LNCAP (cell line): ENCODE results near the gene MBOAT7.

Experiments
- CTCF ChIP-seq: fragments of 450-650 bp; IDR thresholded peaks from 2 replicates; pipeline ENCODE4 v1.5.1; 2017; ENCODE audit warnings: mild to moderate bottlenecking

MBOAT7 gene

GRCh38 chr19:54152878-54153524 lies 36.4 kb downstream of the MBOAT7 start:
- no peak for TF ChIP-seq CTCF

DNA sequence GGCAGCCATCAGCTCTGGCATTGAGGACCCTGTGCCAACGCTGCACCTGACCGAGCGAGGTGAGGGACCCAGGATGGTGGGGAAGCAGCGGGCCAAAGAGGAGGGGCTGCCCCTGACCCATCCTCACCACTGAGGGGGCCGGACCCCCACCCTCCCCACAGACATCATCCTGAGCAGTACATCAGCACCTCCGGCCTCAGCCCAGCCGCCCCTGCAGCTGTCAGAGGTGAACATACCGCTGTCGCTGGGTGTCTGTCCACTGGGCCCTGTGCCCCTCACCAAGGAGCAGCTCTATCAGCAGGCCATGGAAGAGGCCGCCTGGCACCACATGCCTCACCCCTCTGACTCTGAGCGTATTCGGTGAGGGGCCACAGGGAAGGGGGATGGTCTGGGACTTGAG lies 37.1 kb downstream of the MBOAT7 start:
- no peak for TF ChIP-seq CTCF

DNA sequence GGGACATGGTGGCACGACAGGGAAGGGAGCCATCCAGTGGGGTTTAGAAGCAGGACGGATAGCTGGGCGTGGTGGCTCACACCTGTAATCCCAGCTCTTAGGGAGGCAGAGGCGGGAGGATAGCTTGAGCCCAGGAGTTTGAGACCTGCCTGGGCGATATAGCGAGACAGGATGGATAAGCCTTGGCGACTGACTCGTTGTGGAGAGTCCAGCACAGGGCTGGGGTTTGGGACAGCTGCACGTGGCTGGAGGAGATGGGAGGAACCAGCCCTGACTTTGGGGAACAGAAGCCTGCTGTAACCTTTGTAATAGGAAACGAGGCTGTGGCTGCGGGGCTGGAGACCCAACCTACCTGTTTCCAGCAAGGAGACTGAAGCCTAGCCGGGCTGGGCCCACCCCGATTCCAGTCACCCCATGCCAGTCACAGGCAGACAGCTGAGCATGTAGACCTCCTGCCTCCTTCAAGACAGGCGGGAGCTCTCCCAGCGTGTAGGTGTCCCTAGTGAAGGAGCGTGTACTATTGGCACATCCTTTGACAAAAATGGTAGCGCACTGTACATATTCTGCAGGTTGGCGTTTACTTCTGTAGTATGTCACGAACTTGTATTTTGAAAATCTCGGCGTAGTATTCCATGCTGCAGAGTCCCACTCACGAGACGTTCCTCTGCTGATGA lies 37.9 kb downstream of the MBOAT7 start:
- TF ChIP-seq CTCF = no peak

DNA sequence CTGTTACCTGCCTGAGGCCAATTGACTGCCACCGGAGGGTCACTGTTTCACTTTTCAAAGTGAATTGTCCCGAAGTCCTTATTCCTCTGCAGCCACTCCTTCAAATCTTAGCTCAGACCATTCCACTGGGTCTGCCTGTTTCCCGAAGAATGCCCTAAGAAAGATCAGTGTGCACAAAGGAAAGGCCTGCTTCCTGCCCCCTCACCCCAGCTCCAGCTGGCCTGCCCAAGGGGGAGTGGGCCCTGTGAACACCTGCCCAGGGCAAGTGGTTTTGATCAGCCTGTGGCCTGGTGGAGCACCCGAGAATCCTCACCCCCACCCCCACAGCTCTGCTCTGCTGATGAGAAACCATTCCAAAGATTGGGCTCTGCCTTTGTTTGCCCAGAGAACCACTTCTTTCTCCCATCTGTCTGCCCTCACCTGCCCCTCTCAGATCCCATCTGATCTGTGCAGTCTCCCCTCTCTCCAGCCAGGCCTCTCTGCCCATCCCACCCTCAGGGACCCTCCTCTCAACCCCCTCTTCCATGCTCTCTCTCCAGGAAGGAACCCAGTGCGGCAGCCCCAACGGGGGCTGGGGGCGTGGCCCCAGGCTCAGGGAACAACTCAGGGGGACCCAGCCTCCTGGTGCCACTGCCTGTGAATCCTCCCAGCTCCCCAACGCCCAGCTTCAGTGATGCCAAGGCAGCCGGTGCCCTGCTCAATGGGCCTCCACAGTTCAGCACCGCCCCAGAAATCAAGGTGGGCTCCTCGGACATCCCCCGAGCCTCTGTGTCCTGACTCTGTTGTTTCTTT lies 40.2 kb downstream of the MBOAT7 start:
- no peak for TF ChIP-seq CTCF

DNA sequence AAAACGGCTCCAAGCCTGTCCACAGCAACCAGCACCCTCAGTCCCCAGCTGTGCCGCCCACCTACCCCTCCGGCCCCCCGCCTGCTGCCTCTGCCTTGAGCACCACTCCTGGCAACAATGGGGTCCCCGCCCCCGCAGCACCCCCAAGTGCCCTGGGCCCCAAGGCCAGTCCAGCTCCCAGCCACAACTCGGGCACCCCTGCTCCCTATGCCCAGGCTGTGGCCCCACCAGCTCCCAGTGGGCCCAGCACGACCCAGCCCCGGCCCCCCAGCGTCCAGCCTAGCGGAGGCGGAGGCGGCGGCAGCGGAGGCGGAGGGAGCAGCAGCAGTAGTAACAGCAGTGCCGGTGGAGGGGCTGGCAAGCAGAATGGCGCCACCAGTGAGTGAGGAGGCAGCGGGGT lies 41.2 kb downstream of the MBOAT7 start:
- no peak for TF ChIP-seq CTCF

DNA sequence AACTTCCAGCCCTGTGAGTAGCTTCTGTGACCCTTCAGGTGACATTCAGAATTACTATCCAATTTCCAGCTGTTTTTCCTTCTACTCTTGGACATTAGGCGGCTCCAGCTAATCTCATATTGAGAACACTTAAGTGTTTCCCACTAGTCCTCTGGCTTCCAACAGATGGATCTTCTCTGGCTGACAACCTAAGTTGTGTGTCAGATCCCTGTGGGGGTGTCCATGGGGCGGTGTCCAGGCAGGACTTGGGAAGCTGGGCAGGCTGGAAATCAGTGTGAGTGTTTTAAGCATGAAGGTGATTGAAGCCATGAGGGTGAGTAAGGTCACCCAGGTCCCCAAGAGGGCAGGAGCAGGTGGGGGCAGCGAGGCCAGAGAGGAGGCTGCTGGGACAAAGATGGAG lies 41.7 kb downstream of the MBOAT7 start:
- TF ChIP-seq CTCF = no peak

DNA sequence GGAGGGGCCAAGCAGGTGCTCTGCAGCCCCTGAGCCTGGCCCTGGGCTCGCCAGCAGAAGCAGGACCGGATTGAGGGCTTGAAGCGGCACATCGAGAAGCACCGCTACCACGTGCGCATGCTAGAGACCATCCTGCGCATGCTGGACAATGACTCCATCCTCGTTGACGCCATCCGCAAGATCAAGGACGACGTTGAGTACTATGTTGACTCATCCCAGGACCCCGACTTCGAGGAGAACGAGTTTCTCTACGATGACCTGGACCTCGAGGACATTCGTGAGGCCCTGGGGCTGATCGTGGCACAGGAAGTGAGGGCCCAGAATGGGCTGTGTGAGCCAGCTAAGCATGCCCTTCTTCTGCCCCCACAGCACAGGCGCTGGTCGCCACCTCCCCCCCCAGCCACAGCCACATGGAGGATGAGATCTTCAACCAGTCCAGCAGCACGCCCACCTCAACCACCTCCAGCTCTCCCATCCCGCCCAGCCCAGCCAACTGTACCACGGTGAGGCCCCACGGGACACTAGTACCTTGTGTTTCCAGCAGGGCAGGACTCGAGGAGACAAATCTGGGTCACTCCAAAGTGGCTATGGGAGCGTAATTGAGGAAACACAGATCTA lies 43.7 kb downstream of the MBOAT7 start:
- TF ChIP-seq CTCF = no peak
